Measurements from ENCODE around the gene SMCO2. TPM values are rescaled to one million over a fixed set of nuclear protein-coding genes. Genes with fewer than 3 reads are reported as not detected.

SMCO2 gene
- total and polyA plus RNA-seq, 7 donors = 0.15 TPM; not detected in 6

DNA sequence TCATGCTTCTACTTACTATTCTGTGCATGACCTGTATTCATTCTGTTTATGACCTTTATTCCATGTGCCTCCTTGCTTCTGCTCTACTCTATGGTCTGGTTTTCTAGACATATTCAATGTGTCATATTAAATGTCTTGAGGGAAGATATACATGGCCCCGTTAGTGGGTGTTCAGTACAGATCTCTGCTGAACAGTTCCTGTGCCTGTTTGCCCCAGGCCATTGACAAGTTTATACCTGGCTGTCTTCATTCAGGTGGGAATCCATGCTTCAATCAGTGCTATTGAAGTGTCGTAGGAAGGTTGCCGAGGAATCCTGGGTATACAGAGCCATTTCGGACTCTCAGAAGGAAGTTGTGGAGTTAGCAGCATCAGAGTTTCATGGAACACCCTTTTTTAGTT is 70.1 kb downstream of the SMCO2 start:
- H3K9me3 ChIP-seq = no peaks in the 10 kb centered on the region
- 66 to 81% methylated on average over 4 of the region's 4 CpGs for WGBS, 2 donors
- intact Hi-C loops (cut with DNase I) = no loop called here
- H3K36me3 ChIP-seq = no peaks in the 10 kb centered on the region
- no peak overlapping the region for H3K27ac ChIP-seq
- H3K4me3 ChIP-seq = no peak overlapping the region
- no peaks in the 10 kb centered on the region for H3K27me3 ChIP-seq
- DNase-seq = no peak
- TF ChIP-seq, protein P1, sequence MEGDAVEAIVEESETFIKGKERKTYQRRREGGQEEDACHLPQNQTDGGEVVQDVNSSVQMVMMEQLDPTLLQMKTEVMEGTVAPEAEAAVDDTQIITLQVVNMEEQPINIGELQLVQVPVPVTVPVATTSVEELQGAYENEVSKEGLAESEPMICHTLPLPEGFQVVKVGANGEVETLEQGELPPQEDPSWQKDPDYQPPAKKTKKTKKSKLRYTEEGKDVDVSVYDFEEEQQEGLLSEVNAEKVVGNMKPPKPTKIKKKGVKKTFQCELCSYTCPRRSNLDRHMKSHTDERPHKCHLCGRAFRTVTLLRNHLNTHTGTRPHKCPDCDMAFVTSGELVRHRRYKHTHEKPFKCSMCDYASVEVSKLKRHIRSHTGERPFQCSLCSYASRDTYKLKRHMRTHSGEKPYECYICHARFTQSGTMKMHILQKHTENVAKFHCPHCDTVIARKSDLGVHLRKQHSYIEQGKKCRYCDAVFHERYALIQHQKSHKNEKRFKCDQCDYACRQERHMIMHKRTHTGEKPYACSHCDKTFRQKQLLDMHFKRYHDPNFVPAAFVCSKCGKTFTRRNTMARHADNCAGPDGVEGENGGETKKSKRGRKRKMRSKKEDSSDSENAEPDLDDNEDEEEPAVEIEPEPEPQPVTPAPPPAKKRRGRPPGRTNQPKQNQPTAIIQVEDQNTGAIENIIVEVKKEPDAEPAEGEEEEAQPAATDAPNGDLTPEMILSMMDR (IDR thresholded peaks at IDR 0.05) = no peak
- TF ChIP-seq POLR2AphosphoS5 (IDR thresholded peaks at IDR 0.05) (no peak), EP300 (IDR thresholded peaks at IDR 0.05) (no peak), POLR2A (IDR thresholded peaks at IDR 0.05) (no peak)
- peaks cover 0 to 3% (median 2%) of the 10 kb centered on the region in 4 donors for H3K4me1 ChIP-seq

DNA sequence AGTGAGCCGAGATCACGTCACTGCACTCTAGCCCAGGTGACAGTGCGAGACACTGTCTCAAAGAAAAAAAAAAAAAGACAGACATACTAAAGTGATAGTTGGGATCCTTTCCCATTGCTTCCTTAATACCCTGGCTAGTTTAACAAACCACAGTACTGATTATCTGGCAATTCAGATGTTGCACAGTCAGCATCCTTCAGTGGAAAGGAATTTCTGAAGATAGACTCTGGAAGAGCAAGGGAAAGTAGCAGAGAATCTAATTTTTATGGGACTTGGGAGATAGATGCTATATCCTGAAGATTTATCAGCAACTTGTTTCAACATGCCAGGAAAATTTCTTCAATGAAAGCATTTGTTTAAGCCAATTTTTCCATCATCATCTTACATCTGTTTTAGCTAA is 71.0 kb downstream of the SMCO2 start:
- Histone ChIP-seq H3K27ac (no peak overlapping the region), H3K36me3 (no peaks in the 10 kb centered on the region), H3K9me3 (no peaks in the 10 kb centered on the region), H3K4me3 (no peak overlapping the region), H3K27me3 (no peaks in the 10 kb centered on the region), H3K4me1 (peaks cover 0 to under 1% (median 0%) of the 10 kb centered on the region in 4 donors)
- TF ChIP-seq, protein P1 (IDR thresholded peaks at IDR 0.05) = no peak
- TF ChIP-seq POLR2A (IDR thresholded peaks at IDR 0.05) (no peak), EP300 (IDR thresholded peaks at IDR 0.05) (no peak), POLR2AphosphoS5 (IDR thresholded peaks at IDR 0.05) (no peak)
- DNase-seq = no peak
- 93 to 94% methylated on average over 3 of the region's 3 CpGs for WGBS, 2 donors
- intact Hi-C loops (cut with DNase I) = no loop called here

DNA sequence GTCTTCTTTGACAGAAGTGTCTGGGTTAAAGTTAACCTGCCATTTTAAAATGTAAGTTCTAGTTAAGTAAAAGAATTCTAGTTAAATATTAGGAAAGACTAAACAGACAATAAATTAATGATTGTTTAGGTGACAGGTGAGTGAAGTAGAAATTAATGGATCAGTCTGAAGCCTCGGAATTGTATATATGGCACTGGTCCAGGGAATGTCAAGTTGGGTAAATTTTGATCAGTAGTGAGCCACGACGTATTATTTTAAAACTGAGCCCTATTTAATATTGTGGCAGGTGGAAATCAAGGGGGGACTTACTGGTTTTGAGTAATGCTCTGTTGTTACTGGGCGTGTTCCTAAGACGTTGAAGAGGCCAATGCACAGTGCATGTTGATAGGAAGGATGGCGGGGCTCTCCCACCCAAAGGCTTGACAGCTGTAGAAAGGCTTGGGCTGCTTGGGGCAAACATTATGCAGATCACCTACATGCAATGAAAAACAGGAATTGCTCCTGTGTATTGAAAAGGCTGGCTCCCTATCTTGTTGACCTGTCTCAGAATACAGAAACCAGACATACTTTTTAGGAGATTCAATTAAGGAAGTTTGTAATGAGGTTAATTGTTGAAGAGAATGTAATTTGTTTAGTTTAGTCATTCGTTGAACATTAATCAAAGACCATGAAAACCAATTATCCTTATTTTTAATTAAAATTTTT is 71.6 kb downstream of the SMCO2 start:
- no peak for DNase-seq
- intact Hi-C loops (cut with DNase I) = no loop called here
- H3K36me3 ChIP-seq = no peaks in the 10 kb centered on the region
- H3K27me3 ChIP-seq = no peaks in the 10 kb centered on the region
- no peak overlapping the region for H3K4me3 ChIP-seq
- no peaks in the 10 kb centered on the region for H3K9me3 ChIP-seq
- WGBS, 2 donors = 80 to 85% methylated on average over 7 of the region's 7 CpGs
- TF ChIP-seq, protein P1 (IDR thresholded peaks at IDR 0.05) = no peak
- TF ChIP-seq EP300 (IDR thresholded peaks at IDR 0.05) (no peak), POLR2AphosphoS5 (IDR thresholded peaks at IDR 0.05) (no peak), POLR2A (IDR thresholded peaks at IDR 0.05) (no peak)
- H3K27ac ChIP-seq = no peak overlapping the region
- H3K4me1 ChIP-seq = peaks cover 0 to 6% (median 2%) of the 10 kb centered on the region in 4 donors

DNA sequence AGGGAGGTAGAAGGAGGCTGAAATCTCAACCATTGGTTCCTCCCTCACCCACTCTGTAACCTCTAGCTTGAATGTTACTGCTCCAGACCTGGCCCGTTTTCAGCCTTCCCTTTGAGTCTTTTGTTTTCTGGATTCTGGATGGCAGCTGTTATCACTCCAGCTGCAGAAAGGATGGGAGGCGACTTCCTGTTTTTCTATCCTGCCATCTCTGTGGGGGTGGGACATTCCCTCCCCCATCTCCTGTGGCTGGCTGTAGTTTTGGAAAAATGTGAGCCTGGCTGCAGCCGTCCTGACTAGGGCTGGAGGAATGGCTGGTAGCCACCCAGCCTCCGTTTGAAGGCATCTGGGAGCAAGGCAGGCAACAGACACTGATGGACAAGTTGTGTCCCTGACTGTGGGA is 74.5 kb downstream of the SMCO2 start:
- H3K9me3 ChIP-seq = no peaks in the 10 kb centered on the region
- H3K4me1 ChIP-seq = peaks cover 0 to 16% (median 7%) of the 10 kb centered on the region in 4 donors
- TF ChIP-seq, protein P1 (IDR thresholded peaks at IDR 0.05) = no peak
- TF ChIP-seq POLR2AphosphoS5 (IDR thresholded peaks at IDR 0.05) (peak in 2 of 4 donors; percentile 34 to 44), POLR2A (IDR thresholded peaks at IDR 0.05) (no peak), EP300 (IDR thresholded peaks at IDR 0.05) (no peak)
- intact Hi-C loops (cut with DNase I) = loop anchor here (5.0 to 10.0 kb wide), 2 partner anchors 84 to 94 kb away; no protein-coding TSS in a partner anchor
- H3K4me3 ChIP-seq = no peak overlapping the region
- no peaks in the 10 kb centered on the region for H3K27me3 ChIP-seq
- H3K27ac ChIP-seq = peak overlapping the region in 2 of 4 donors; percentile 23 to 33
- WGBS, 2 donors = 71 to 78% methylated on average over 4 of the region's 4 CpGs
- H3K36me3 ChIP-seq = no peaks in the 10 kb centered on the region
- peak; percentile 81 for DNase-seq
